ENCODE measurements around the gene MOV10.
"Not testable (repeated sequence)": the region's sequence is repeated elsewhere in the genome, so short reads cannot be mapped to it uniquely, and the experiment has no call there.

MOV10 gene

DNA sequence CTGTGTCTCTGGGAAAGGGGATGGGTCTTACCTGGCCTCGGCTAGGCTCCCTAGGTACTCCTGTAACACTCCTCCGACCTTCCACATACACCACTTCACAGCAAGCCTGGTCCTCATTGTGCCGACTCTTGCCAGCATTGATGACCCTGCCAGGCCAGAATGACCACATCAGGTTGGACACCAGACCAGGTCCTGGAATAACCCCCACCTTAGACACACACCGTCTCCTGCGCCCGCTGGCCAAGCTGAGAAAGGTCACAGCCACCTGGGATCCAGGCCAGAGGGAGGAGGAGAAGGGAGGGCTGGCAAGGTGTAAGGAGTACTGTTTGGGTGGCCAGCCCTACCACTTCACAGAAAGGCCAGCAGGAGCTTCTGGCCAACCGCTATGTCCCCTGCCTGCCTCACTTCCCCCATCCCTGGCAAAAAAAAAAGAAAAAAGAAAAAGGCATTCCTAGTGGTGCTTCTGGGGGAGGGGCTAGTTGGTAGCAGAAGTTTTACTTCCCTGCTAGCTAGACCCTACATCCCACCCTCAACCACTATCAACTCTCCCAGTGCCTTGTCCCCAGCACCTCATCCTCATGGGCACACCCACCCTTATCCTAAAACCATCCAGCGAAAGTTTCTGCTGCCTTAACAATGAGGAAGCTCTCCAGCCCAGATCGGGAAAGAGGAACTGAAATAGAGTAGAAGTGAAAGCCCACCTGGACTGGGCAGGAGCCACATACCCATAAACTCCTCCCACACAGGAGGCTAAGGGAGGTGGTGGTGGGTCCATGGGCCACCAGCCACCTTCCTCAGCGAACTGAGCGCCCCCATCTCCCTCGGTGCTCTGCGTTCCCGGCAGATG, 39.2 kb downstream of the MOV10 start:
- no peak for DNase-seq

DNA sequence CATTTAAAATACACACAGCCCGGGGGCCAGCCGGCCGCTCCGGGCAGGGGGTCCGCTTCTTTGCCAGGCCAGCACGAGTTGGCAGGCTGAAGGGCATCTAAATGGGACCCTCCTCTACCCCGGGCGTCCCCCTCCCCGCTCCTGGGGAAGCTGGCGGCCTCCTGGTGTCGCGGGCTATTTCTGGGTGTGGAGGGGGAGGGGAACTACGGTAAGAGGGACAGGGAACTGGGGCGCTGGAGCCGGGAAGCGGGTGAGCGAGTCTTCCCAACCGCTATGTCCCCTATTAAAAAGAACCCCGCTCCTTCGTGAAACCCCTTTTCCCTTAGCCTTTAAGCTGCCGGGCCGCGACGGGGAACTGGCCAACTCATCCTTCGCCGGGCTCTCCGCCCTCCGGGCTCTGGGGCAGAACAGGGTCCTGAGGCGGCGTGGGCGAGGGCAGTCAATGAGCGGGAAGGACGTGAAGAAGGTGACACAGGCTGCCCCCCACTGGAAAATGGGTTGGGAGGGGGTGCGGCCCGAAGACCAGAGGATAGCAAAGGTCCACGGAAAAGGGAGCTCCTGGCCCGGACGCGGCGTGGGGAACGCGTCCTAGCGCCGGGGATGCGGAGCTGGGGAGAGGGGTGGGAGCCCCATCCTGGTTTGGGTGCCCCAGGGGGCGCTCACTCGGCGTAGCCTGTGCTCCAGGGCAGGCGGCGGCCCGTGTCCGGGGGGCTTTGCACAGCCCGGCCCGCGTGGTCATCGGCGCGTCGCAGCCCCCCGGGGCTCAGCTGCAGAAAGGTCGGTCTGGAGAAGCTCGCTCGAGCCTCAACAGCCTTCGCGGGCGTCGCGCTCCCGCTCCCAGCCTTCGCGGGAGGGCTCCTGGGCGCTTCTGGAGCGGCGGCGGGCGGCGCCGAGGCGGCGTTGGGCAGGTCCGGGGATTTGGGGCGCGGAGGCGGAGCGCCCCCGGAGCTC, 40.1 kb downstream of the MOV10 start:
- no peak for DNase-seq

GRCh38 chr1:112715264-112716053, 41.0 kb downstream of the MOV10 start, which contains the start of gene PPM1J:
PPM1J (minus strand) TSS chr1:112715332; CDS start chr1:112715301, 31 bp downstream.
- DNase-seq: peak; percentile 77

- DNase-seq: peak; percentile 74
Measured at GRCh38 chr1:112716133-112716720, 41.8 kb downstream of the MOV10 start.

DNA sequence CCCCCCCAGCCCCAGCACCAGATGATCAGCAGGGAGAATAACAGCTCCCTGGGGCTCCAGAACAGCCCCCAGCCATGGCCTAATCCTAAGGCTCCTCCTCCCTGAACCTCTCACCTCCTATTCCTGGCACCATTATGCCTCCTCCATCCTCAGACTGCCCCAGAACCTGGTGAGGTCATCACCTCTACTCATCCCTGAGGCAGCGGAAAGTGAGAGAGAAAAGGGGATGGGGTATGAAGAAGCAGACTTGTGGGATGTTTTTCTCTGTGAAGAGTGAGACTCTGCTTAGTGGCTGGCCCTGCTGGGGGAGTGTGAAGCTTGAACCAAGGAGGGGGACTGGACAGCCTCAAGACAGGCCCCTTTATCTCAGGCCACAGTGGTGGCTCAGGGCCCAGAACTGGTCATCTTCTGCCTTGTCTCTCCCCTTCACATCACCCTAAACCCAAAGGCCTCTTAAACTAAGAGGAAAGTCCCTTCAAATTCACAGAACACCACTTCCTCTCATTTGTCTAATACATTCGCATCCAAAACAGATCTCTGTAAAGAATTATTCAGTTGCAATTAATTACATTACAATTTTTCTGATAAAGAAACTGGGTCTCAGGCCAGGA, 42.9 kb downstream of the MOV10 start:
- no peak for DNase-seq

- DNase-seq: peak; percentile 56
Measured at GRCh38 chr1:112718691-112719418, 44.4 kb downstream of the MOV10 start.

DNA sequence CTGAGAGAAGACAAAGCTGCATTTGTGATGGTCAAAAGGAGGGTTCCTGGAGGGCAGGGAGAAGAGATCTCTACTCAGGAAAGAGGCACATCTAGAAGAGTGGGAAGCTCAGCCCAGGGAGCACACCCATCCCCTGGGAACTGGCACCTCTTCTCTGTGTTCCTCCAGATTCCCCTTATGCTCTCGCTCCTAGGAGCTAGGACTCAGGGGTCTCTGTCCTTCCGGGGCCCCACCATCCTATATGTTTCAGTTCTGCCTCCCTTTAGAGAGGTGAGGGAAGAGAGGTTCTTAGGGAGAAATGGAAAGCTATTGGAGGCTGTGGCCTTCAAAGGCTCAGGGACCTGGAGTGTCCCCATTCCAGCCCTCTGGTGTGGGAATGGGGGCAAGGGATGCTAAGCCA, 45.2 kb downstream of the MOV10 start:
- DNase-seq: no peak

- DNase-seq: no peak
Measured at GRCh38 chr1:112720800-112721199, 46.3 kb downstream of the MOV10 start.

DNA sequence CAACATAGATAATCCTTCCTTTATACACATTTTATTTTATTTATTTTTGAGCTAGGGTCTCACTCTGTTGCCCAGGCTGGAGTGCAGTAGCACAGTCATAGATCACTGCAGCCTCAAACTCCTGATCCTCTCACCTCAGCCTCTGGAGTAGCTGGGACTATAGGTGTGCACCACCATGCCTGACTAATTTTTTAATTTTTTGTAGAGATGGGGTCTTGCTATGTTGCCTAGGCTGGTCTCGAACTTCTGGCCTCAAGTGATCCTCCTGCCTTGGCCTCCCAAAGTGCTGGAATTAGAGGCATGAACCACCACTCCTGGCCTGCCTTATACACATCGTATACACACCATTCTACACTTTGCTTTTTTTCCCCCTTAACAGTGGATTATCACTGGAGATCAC, 46.8 kb downstream of the MOV10 start:
- DNase-seq: not testable (repeated sequence)

- DNase-seq: no peak
Measured at GRCh38 chr1:112721966-112722524, 47.6 kb downstream of the MOV10 start.

DNA sequence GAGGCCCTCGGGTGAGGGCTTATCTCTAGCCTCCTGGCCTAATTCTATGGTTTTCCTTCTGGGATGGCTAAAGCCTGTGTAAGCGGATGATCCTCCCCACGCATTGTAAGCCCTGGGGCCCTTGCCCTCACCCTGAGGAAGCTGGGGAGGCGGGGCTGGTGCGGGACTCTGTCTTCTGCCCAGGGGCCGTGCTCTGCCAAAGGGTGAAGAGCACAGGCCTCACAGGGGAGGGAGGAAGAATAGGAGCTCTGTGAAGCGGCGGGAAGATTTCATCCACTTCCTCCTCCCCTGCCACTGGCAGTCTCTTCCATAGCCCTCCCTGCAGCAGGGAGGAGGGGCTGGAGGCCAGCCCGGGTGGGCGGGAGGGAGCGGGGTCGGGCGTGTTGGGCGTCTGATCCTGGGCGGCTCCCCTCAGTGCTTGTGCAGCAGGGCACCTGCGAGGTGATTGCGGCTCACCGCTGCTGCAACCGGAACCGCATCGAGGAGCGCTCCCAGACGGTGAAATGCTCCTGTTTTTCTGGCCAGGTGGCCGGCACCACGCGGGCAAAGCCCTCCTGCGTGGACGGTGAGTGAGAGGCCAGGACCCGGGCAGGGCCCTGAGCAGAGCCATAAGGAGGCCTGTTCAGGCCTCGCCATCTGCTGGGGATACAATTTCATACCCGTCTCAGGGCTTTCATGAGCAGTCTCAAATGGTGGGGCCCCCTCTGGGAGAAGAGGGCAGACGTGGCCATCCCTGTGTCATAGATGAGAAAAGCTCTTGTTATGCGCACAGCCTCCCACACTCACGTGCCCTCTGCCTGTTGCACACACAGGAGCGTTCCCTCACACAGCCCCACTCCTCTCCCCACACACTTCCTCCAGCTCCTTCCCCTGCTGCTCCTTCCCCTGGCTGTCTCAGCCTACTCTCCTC, 48.4 kb downstream of the MOV10 start:
- DNase-seq: no peak

GRCh38 chr1:112723511-112723839, 49.0 kb downstream of the MOV10 start:
- no peak for DNase-seq

GRCh38 chr1:112724240-112724639, 49.8 kb downstream of the MOV10 start:
- DNase-seq: not testable (repeated sequence)

DNA sequence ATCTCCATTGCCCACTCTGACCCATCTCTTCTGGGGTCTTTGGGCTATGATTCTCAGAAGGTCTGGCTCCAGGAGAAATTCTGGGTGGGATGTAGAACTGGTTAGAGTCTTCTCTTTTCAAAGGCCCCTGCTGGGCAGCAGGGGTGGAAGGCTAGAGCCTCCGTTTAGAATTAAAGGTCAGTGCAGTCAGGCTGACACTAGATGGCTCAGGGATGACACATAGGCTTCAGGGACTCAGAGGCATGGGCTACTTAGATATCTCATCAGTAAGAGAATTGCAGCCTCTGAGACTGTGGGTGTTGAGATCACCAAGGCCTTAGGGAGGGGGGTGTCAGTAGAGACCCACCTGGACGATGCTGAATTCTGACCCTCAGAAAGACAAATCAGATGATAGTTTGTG, 53.3 kb downstream of the MOV10 start:
- no peak for DNase-seq

- not testable (repeated sequence) for DNase-seq
Measured at GRCh38 chr1:112728306-112728971, 54.0 kb downstream of the MOV10 start.

DNA sequence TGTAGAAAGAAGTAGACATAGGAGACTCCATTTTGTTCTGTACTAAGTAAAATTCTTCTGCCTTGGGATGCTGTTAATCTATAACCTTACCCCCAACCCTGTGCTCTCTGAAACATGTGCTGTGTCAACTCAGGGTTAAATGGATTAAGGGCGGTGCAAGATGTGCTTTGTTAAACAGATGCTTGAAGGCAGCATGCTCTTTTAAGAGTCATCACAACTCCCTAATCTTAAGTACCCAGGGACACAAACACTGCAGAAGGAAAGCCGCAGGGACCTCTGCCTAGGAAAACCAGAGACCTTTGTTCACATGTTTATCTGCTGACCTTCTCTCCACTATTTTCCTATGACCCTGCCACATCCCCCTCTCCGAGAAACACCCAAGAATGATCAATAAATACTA, 54.6 kb downstream of the MOV10 start:
- not testable (repeated sequence) for DNase-seq

GRCh38 chr1:112729909-112730308, 55.5 kb downstream of the MOV10 start:
- DNase-seq: no peak

DNA sequence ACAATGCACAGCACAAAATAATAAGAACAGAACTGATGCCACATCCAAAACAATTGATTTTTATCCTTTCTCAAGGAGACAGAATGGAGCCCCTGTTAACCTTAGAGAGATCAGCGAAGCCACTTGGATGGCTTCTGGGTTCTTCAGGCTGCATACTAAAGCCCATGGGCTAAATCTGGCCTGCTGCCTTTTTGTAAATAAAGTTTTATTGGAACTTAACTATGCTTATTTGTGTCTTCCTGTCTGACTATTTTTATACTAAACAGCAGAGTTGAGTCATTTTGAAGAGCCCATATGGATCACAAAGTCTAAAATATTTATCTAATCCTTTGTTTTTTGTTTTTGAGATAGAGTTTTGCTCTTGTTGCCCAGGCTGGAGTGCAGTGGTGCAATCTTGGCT, 57.0 kb downstream of the MOV10 start:
- no peak for DNase-seq

DNA sequence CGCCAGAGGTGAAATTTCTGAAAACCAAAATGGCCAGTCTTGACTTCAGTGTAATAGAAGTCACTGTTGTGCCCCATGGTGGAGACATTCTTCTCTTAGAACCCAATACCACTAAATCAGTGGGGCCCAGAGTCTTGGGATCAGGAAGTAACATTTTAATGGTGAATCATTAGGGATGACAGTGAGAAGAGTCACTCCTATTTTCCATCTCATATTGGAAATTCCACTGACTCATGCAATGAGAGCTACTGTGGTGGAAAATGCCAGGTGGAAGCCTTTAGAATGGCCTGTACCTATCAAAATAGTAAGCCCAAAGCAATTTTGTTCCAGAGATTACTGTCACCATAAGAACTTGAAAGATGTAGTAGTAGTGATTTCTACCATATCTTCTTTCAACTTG, 61.3 kb downstream of the MOV10 start:
- no peak for DNase-seq
